Neural progenitor cell (in vitro differentiated cells): ENCODE measurements around the gene ENO2. TPM values are rescaled to one million over a fixed set of nuclear protein-coding genes. Genes with fewer than 3 reads are reported as not detected.
"Not testable (repeated sequence)": the region's sequence is repeated elsewhere in the genome, so short reads cannot be mapped to it uniquely, and the experiment has no call there.

Source experiments
- DNase-seq: peaks from one replicate; pipeline ENCODE4 v3.0.0-alpha.2; 2016; ENCODE audit warnings: low spot score
- H2AFZ ChIP-seq: fragments of 200-600 bp; sonication (generic); replicated peaks from 2 replicates; pipeline ENCODE4 v1.6.1; 2016; ENCODE audit warnings: antibody characterized with exemption
- H3F3A ChIP-seq: fragments of 200-600 bp; sonication (generic); 2 replicates; pipeline ENCODE4 v1.6.1; 2016; ENCODE audit warnings: antibody characterized with exemption, low read depth
- H3K27ac ChIP-seq: fragments of 200-600 bp; sonication (generic); 2 replicates; pipeline ENCODE4 v1.5.1; 2016; ENCODE audit warnings: mild to moderate bottlenecking
- H3K27me3 ChIP-seq: fragments of 200-600 bp; sonication (generic); 2 replicates; pipeline ENCODE4 v1.6.1; 2016; ENCODE audit warnings: mild to moderate bottlenecking, moderate library complexity
- H3K36me3 ChIP-seq: fragments of 200-600 bp; sonication (generic); 2 replicates; pipeline ENCODE4 v1.5.1; 2016
- H3K4me1 ChIP-seq: fragments of 200-600 bp; sonication (generic); 2 replicates; pipeline ENCODE4 v1.6.1; 2016; ENCODE audit warnings: mixed run types
- H3K4me2 ChIP-seq: fragments of 200-600 bp; sonication (generic); 2 replicates; pipeline ENCODE4 v1.6.1; 2016
- H3K4me3 ChIP-seq: fragments of 200-600 bp; sonication (generic); 2 replicates; pipeline ENCODE4 v1.5.1; 2016
- H3K79me2 ChIP-seq: fragments of 200-600 bp; sonication (generic); 2 replicates; pipeline ENCODE4 v1.6.1; 2016; ENCODE audit warnings: low read depth
- H3K9ac ChIP-seq: fragments of 200-600 bp; sonication (generic); 2 replicates; pipeline ENCODE4 v1.6.1; 2016
- H3K9me3 ChIP-seq: fragments of 200-600 bp; sonication (generic); 2 replicates; pipeline ENCODE4 v1.5.1; 2016; ENCODE audit warnings: low read depth
- H4K20me1 ChIP-seq: fragments of 200-600 bp; sonication (generic); 2 replicates; pipeline ENCODE4 v1.6.1; 2016; ENCODE audit warnings: low read depth
- H3K27ac Mint-ChIP-seq: 3 replicates; pipeline ENCODE4 v1.8.0; 2021; ENCODE audit warnings: mixed read lengths
- H3K27me3 Mint-ChIP-seq: 2 replicates; pipeline ENCODE4 v1.8.0; 2022; ENCODE audit warnings: low read depth, mild to moderate bottlenecking, inconsistent platforms, moderate library complexity, mixed read lengths; ENCODE audit not compliant: insufficient read depth
- H3K36me3 Mint-ChIP-seq: 3 replicates; pipeline ENCODE4 v1.8.0; 2021; ENCODE audit warnings: mixed read lengths
- H3K4me1 Mint-ChIP-seq: 3 replicates; pipeline ENCODE4 v1.8.0; 2021; ENCODE audit warnings: mixed read lengths
- H3K4me3 Mint-ChIP-seq: 3 replicates; pipeline ENCODE4 v1.8.0; 2021; ENCODE audit warnings: mild to moderate bottlenecking, moderate library complexity, mixed read lengths
- H3K9me3 Mint-ChIP-seq: 3 replicates; pipeline ENCODE4 v1.8.0; 2020; ENCODE audit warnings: mixed read lengths
- EZH2 ChIP-seq: fragments of 200-600 bp; sonication (generic); IDR thresholded peaks from 2 replicates; pipeline ENCODE4 v1.6.1; 2017; ENCODE audit warnings: antibody characterized with exemption, mild to moderate bottlenecking, moderate library complexity
- EZH2phosphoT487 ChIP-seq: fragments of 200-600 bp; sonication (generic); IDR thresholded peaks from 2 replicates; pipeline ENCODE4 v1.6.1; 2017; ENCODE audit warnings: antibody characterized with exemption
- total RNA-seq: library from RNA; depleted of rRNA; stranded (reverse); fragments of >200 nt; gene quantifications from 2 replicates; pipeline ENCODE4 v1.2.3, GENCODE V29; 2015; ENCODE audit warnings: low replicate concordance
- TF ChIP-seq, protein P1 (sequence below): fragments of 200-600 bp; sonication (generic); IDR thresholded peaks from 2 replicates; pipeline ENCODE4 v1.5.1; 2017; ENCODE audit warnings: antibody characterized with exemption, mild to moderate bottlenecking

The ENO2 gene
- total RNA-seq, 1 donor from 2014 or later = 82.2 TPM

GRCh38 chr12:6883252-6883651, 31.1 kb upstream of the ENO2 start:
- H3K27me3 Mint-ChIP-seq = no peaks in the 10 kb centered on the region
- H3K4me1 Mint-ChIP-seq = peaks cover 13% of the 10 kb centered on the region
- Histone ChIP-seq H4K20me1 (no peaks in the 10 kb centered on the region), H3K79me2 (no peaks in the 10 kb centered on the region), H3F3A (peaks cover 28% of the 10 kb centered on the region), H3K9ac (no peak overlapping the region), H3K4me2 (no peak overlapping the region), H3K4me1 (peaks cover 16% of the 10 kb centered on the region), H3K9me3 (no peaks in the 10 kb centered on the region), H2AFZ (no peak overlapping the region), H3K36me3 (no peaks in the 10 kb centered on the region), H3K27me3 (no peaks in the 10 kb centered on the region), H3K27ac (no peak overlapping the region), H3K4me3 (no peak overlapping the region)
- TF ChIP-seq, protein P1, sequence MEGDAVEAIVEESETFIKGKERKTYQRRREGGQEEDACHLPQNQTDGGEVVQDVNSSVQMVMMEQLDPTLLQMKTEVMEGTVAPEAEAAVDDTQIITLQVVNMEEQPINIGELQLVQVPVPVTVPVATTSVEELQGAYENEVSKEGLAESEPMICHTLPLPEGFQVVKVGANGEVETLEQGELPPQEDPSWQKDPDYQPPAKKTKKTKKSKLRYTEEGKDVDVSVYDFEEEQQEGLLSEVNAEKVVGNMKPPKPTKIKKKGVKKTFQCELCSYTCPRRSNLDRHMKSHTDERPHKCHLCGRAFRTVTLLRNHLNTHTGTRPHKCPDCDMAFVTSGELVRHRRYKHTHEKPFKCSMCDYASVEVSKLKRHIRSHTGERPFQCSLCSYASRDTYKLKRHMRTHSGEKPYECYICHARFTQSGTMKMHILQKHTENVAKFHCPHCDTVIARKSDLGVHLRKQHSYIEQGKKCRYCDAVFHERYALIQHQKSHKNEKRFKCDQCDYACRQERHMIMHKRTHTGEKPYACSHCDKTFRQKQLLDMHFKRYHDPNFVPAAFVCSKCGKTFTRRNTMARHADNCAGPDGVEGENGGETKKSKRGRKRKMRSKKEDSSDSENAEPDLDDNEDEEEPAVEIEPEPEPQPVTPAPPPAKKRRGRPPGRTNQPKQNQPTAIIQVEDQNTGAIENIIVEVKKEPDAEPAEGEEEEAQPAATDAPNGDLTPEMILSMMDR = no peak
- TF ChIP-seq EZH2phosphoT487 (no peak), EZH2 (no peak)
- no peak for DNase-seq
- H3K27ac Mint-ChIP-seq = no peak overlapping the region
- H3K9me3 Mint-ChIP-seq = no peaks in the 10 kb centered on the region
- no peak overlapping the region for H3K4me3 Mint-ChIP-seq
- H3K36me3 Mint-ChIP-seq = peaks cover 8% of the 10 kb centered on the region

- Mint-ChIP-seq H3K4me3 (no peak overlapping the region), H3K27ac (no peak overlapping the region), H3K36me3 (peaks cover 8% of the 10 kb centered on the region), H3K4me1 (peaks cover 18% of the 10 kb centered on the region), H3K27me3 (no peaks in the 10 kb centered on the region), H3K9me3 (no peaks in the 10 kb centered on the region)
- DNase-seq = no peak
- no peaks in the 10 kb centered on the region for H3K36me3 ChIP-seq
- TF ChIP-seq, protein P1 = no peak
- TF ChIP-seq EZH2phosphoT487 (no peak), EZH2 (no peak)
- H3F3A ChIP-seq = peaks cover 28% of the 10 kb centered on the region
- H3K9ac ChIP-seq = no peak overlapping the region
- H3K27ac ChIP-seq = no peak overlapping the region
- H3K4me3 ChIP-seq = no peak overlapping the region
- H3K4me1 ChIP-seq = peaks cover 16% of the 10 kb centered on the region
- no peak overlapping the region for H2AFZ ChIP-seq
- H4K20me1 ChIP-seq = no peaks in the 10 kb centered on the region
- no peaks in the 10 kb centered on the region for H3K27me3 ChIP-seq
- no peak overlapping the region for H3K4me2 ChIP-seq
- no peaks in the 10 kb centered on the region for H3K79me2 ChIP-seq
- H3K9me3 ChIP-seq = no peaks in the 10 kb centered on the region
These were observed 30.7 kb upstream of the ENO2 start for GRCh38 chr12:6883683-6884082.

DNA sequence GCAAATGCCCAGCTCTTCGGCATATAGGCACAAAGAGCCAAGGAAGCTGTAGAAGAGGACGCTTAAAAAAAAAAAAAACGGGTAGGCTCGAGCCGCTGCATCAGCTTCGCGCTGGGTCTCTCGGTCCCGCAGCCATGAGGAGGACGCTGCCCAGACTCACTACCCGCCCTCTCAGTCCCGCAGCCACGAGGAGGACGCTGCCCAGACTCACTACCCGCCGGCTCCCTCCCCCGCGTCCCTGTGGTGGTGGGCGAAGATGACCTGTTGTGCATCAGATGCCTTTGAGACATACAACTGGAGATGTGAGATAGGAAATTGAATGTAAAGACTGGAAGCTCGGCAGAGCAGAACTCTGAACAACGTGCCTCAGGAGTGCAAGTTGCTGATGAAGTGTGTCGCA, 29.8 kb upstream of the ENO2 start:
- H2AFZ ChIP-seq = no peak overlapping the region

GRCh38 chr12:6886206-6886999, 28.0 kb upstream of the ENO2 start:
- H3K9ac ChIP-seq, H3K27me3 ChIP-seq, H4K20me1 ChIP-seq, H3K79me2 ChIP-seq, H3K9me3 ChIP-seq, H3K27me3 Mint-ChIP-seq, H3K36me3 ChIP-seq, H3K36me3 Mint-ChIP-seq, H3K9me3 Mint-ChIP-seq: not testable (repeated sequence)
- Histone ChIP-seq H3K27ac (peak overlapping the region; percentile 83), H3F3A (peaks cover 43% of the 10 kb centered on the region), H3K4me1 (peaks cover 23% of the 10 kb centered on the region), H3K4me2 (peak overlapping the region; percentile 75), H3K4me3 (peak overlapping the region; percentile 32), H2AFZ (peak overlapping the region; percentile 57)
- Mint-ChIP-seq H3K4me3 (peak overlapping the region; percentile 55), H3K4me1 (peaks cover 29% of the 10 kb centered on the region), H3K27ac (peak overlapping the region; percentile 94)
- peak; percentile 23 for DNase-seq

More for the DNA sequence above, 29.8 kb upstream of the ENO2 start:
- H3K27ac Mint-ChIP-seq = no peak overlapping the region
- Histone ChIP-seq H3K27ac (no peak overlapping the region), H3K79me2 (no peaks in the 10 kb centered on the region), H3F3A (peaks cover 28% of the 10 kb centered on the region), H3K27me3 (no peaks in the 10 kb centered on the region), H3K9me3 (no peaks in the 10 kb centered on the region), H3K4me1 (peaks cover 16% of the 10 kb centered on the region), H4K20me1 (no peaks in the 10 kb centered on the region), H3K36me3 (no peaks in the 10 kb centered on the region), H3K4me2 (no peak overlapping the region), H3K9ac (no peak overlapping the region), H3K4me3 (no peak overlapping the region)
- H3K36me3 Mint-ChIP-seq = peaks cover 5% of the 10 kb centered on the region
- H3K4me3 Mint-ChIP-seq = no peak overlapping the region
- TF ChIP-seq EZH2 = no peak
- no peak for TF ChIP-seq EZH2phosphoT487
- TF ChIP-seq, protein P1 = no peak
- DNase-seq = no peak
- H3K4me1 Mint-ChIP-seq = peaks cover 19% of the 10 kb centered on the region
- H3K27me3 Mint-ChIP-seq = no peaks in the 10 kb centered on the region
- H3K9me3 Mint-ChIP-seq = no peaks in the 10 kb centered on the region
